Ovary (tissue), 9 donors: ENCODE measurements around the gene COX11. TPM values are rescaled to one million over a fixed set of nuclear protein-coding genes. Genes with fewer than 3 reads are reported as not detected.

ENCODE experiments used
- DNase-seq, 5 donors: peaks; one replicate each; pipeline ENCODE4 v3.0.0-alpha.2; 2019 to 2020
- H3K27ac ChIP-seq, 2 donors: fragments of 200-600 bp; one replicate each; pipeline versions ENCODE4 v1.5.1 to v1.8.0; 2019 to 2022
- H3K27me3 ChIP-seq: fragments of 200-600 bp; one replicate; pipeline ENCODE4 v1.8.0; 2022
- H3K36me3 ChIP-seq: fragments of 200-600 bp; sonication (generic); one replicate; pipeline ENCODE4 v1.5.1; 2019
- H3K4me1 ChIP-seq: one replicate; pipeline ENCODE4 v1.8.1; 2013; ENCODE audit warnings: mild to moderate bottlenecking, moderate library complexity; ENCODE audit not compliant: insufficient read depth
- H3K4me3 ChIP-seq: fragments of 200-600 bp; sonication (generic); one replicate; pipeline ENCODE4 v1.5.1; 2017
- H3K9me3 ChIP-seq, 2 donors: fragments of 200-600 bp in 1 of 2; sonication (generic) in 1 of 2; one replicate each; pipeline versions ENCODE4 v1.5.1 to v1.8.1; 2013 to 2019; ENCODE audit warnings: mild to moderate bottlenecking in 1 of 2, moderate library complexity in 1 of 2
- CTCF ChIP-seq, 3 donors: fragments of 450-650 bp in 2 of 3; fragments of 200-600 bp in 1 of 3; IDR thresholded peaks; one replicate each; pipeline versions ENCODE4 v1.5.1 to v1.8.0; 2016 to 2022; ENCODE audit warnings: antibody characterized with exemption in 3 of 3, mild to moderate bottlenecking in 1 of 3
- EP300 ChIP-seq: sonication (generic); formaldehyde crosslinking; IDR thresholded peaks from one replicate; pipeline ENCODE4 v1.6.1; 2017; ENCODE audit warnings: antibody characterized with exemption
- POLR2A ChIP-seq: fragments of 450-650 bp; IDR thresholded peaks from one replicate; pipeline ENCODE4 v1.6.1; 2017; ENCODE audit warnings: antibody characterized with exemption, mild to moderate bottlenecking, moderate library complexity
- WGBS, 3 donors: extraction: QIAGEN DNeasy Blood & Tissue Kit in 1 of 3; methylation state at CpG; one replicate each; pipeline versions ENCODE4 v1.1.5 to v1.1.7; 2013 to 2017; 5-methylcytosine and 5-hydroxymethylcytosine counted together
- intact Hi-C, 4 donors: fragments of 100-400 bp; cut with DNase I; formaldehyde crosslinking; loops; one replicate each; pipeline versions ENCODE4 v1.11.0 to v1.15.1; 2022 to 2023
- polyA plus RNA-seq, 2 donors: library from polyadenylated mRNA; stranded (reverse); fragments of 200-250 nt in 1 of 2; fragments of 350-450 nt in 1 of 2; fragmentation: Illumina TruSeq in 1 of 2; extraction: RNeasy Lipid Tissue Mini Kit (QIAGEN cat#74804) in 1 of 2; gene quantifications; one replicate each; pipeline ENCODE4 v1.2.3, GENCODE V29; 2013 to 2014
- total RNA-seq, 7 donors: library from RNA; depleted of rRNA in 2 of 7; stranded (reverse); fragments of >200 nt in 2 of 7; fragmentation: NEBNext Ultra II Directional in 3 of 7; extraction: Animal tissue kit (Norgen Biotek cat#: 25700) in 3 of 7; gene quantifications; one replicate each; pipeline versions ENCODE4 v1.1.0 to v1.2.4, GENCODE V29; 2016 to 2023
- donor health status: DM: no; HTN: no; CAD: no; lungs with moderate emphysema.
- donor health status: DM: no; HTN: no; CAD: no.
- donor health status: Bipolar disorder and iron deficiency.
- donor health status: DM: yes; HTN: yes; CAD: no.
- donor health status: DM: no; HTN: no; CAD: no.
- donor health status: DM: yes; HTN: yes; CAD: no.

The COX11 gene
- total and polyA plus RNA-seq, 9 donors, result 35.1 to 74.0 (median 51.9) TPM

- 91 to 94% (median 92%) methylated on average over 1 of the region's 1 CpG for WGBS, 3 donors
- Histone ChIP-seq H3K27me3 (no peaks in the 10 kb centered on the region), H3K9me3 (no peaks in the 10 kb centered on the region), H3K4me3 (no peak overlapping the region), H3K4me1 (peaks cover 2% of the 10 kb centered on the region), H3K27ac (no peak overlapping the region), H3K36me3 (no peaks in the 10 kb centered on the region)
- no peak for DNase-seq
- TF ChIP-seq EP300 (no peak), CTCF (IDR thresholded peaks at IDR 0.05) (no peak), POLR2A (no peak)
- intact Hi-C loops, result no loop called here
These were observed 17.0 kb upstream of the COX11 start for GRCh38 chr17:54985476-54985875.

- Histone ChIP-seq H3K4me3 (no peak overlapping the region), H3K27ac (peak overlapping the region in 1 of 2 donors; percentile 14), H3K9me3 (no peaks in the 10 kb centered on the region), H3K4me1 (peaks cover 2% of the 10 kb centered on the region), H3K36me3 (no peaks in the 10 kb centered on the region), H3K27me3 (no peaks in the 10 kb centered on the region)
- TF ChIP-seq EP300 (no peak), CTCF (IDR thresholded peaks at IDR 0.05) (no peak)
- no peak for DNase-seq
- intact Hi-C loops, result no loop called here
These were observed 14.8 kb upstream of the COX11 start for GRCh38 chr17:54983260-54983659.

- Histone ChIP-seq H3K9me3 (no peaks in the 10 kb centered on the region), H3K4me1 (peaks cover 2% of the 10 kb centered on the region), H3K4me3 (no peak overlapping the region), H3K27ac (no peak overlapping the region), H3K27me3 (no peaks in the 10 kb centered on the region), H3K36me3 (no peaks in the 10 kb centered on the region)
- intact Hi-C loops, result no loop called here
- TF ChIP-seq EP300, result peak; percentile 21
- TF ChIP-seq POLR2A, result peak; percentile 19
- TF ChIP-seq CTCF (IDR thresholded peaks at IDR 0.05), result no peak
- DNase-seq, result peak in 3 of 5 donors; percentile 50 to 79 (median 55)
These were observed 13.9 kb upstream of the COX11 start for GRCh38 chr17:54982399-54982798.

GRCh38 chr17:54980375-54980774 lies 11.9 kb upstream of the COX11 start:
- intact Hi-C loops, result no loop called here
- no peak overlapping the region for H3K27ac ChIP-seq
- no peak for DNase-seq
- no peak overlapping the region for H3K4me3 ChIP-seq
- peaks cover 2% of the 10 kb centered on the region for H3K4me1 ChIP-seq
- WGBS, 3 donors, result 56 to 90% (median 80%) methylated on average over 3 of the region's 3 CpGs
- H3K27me3 ChIP-seq, result no peaks in the 10 kb centered on the region
- TF ChIP-seq CTCF (IDR thresholded peaks at IDR 0.05) (no peak), EP300 (no peak), POLR2A (no peak)
- H3K36me3 ChIP-seq, result no peaks in the 10 kb centered on the region
- H3K9me3 ChIP-seq, result no peaks in the 10 kb centered on the region

GRCh38 chr17:54979657-54980056 lies 11.2 kb upstream of the COX11 start:
- Histone ChIP-seq H3K9me3 (no peaks in the 10 kb centered on the region), H3K27me3 (no peaks in the 10 kb centered on the region), H3K4me1 (peaks cover 2% of the 10 kb centered on the region), H3K27ac (no peak overlapping the region), H3K36me3 (no peaks in the 10 kb centered on the region), H3K4me3 (no peak overlapping the region)
- no peak for TF ChIP-seq CTCF (IDR thresholded peaks at IDR 0.05)
- TF ChIP-seq EP300, result no peak
- no peak for TF ChIP-seq POLR2A
- no peak for DNase-seq
- intact Hi-C loops, result no loop called here
